OCI-LY7 (cell line): ENCODE data around the gene DBN1. TPM values are rescaled to one million over a fixed set of nuclear protein-coding genes. Genes with fewer than 3 reads are reported as not detected.

ENCODE experiments used
- BruUV-seq: library from RNA; stranded (reverse); fragments of 400-500 nt; replicated peaks from 2 replicates; lab custom pipeline; 2021; lab: Mats Ljungman, UMichigan
- CTCF ChIA-PET: fragments of 300-600 bp; sonication (Branson Sonifier 250); formaldehyde crosslinking; loops from one replicate; lab custom pipeline; 2022; ENCODE audit warnings: antibody characterized with exemption; ENCODE audit not compliant: unreplicated experiment; lab: Charles Lee
- POLR2A ChIA-PET: fragments of 300-600 bp; sonication (Branson Sonifier 250); formaldehyde crosslinking; loops from one replicate; lab custom pipeline; 2022; ENCODE audit warnings: antibody characterized with exemption; lab: Charles Lee
- DNase-seq: peaks from one replicate; pipeline ENCODE4 v3.0.0-alpha.2; 2015; ENCODE audit warnings: low spot score
- H2AFZ ChIP-seq: fragments of 200-600 bp; sonication (generic), shearing (Covaris generic); 2 replicates; pipeline ENCODE4 v1.6.1; 2014; ENCODE audit warnings: mild to moderate bottlenecking, antibody characterized with exemption, low read length, moderate library complexity
- H3K27ac ChIP-seq: fragments of 200-600 bp; sonication (generic); 2 replicates; pipeline ENCODE4 v1.5.1; 2014; ENCODE audit warnings: mixed run types, low read depth, mild to moderate bottlenecking, moderate library complexity, low read length, inconsistent platforms; ENCODE audit not compliant: poor library complexity, severe bottlenecking
- H3K36me3 ChIP-seq: fragments of 200-600 bp; sonication (generic); 2 replicates; pipeline ENCODE4 v1.6.1; 2014; ENCODE audit warnings: mild to moderate bottlenecking, antibody characterized with exemption, low read length, moderate library complexity, mixed read lengths; ENCODE audit not compliant: insufficient read depth
- H3K4me1 ChIP-seq: fragments of 200-600 bp; sonication (generic); 2 replicates; pipeline ENCODE4 v1.5.1; 2014; ENCODE audit warnings: mild to moderate bottlenecking, low read length; ENCODE audit not compliant: insufficient read depth, poor library complexity, severe bottlenecking
- H3K4me2 ChIP-seq: fragments of 200-600 bp; sonication (generic); 2 replicates; pipeline ENCODE4 v1.6.1; 2014; ENCODE audit warnings: mild to moderate bottlenecking, low read length
- H3K4me3 ChIP-seq: fragments of 200-600 bp; sonication (generic); 2 replicates; pipeline ENCODE4 v1.5.1; 2014; ENCODE audit warnings: mild to moderate bottlenecking, low read depth, low read length; ENCODE audit not compliant: poor library complexity, severe bottlenecking
- H3K79me2 ChIP-seq: fragments of 200-600 bp; sonication (generic); 2 replicates; pipeline ENCODE4 v1.6.1; 2016; ENCODE audit warnings: low read depth, mild to moderate bottlenecking, low read length, moderate library complexity, mixed read lengths; ENCODE audit not compliant: insufficient read depth
- H3K9me2 ChIP-seq: fragments of 200-600 bp; sonication (generic); 2 replicates; pipeline ENCODE4 v1.6.1; 2016; ENCODE audit warnings: mild to moderate bottlenecking, low read length, mixed read lengths; ENCODE audit not compliant: insufficient read depth
- H3K9me3 ChIP-seq: fragments of 200-600 bp; sonication (generic); 2 replicates; pipeline ENCODE4 v1.6.1; 2014; ENCODE audit warnings: mild to moderate bottlenecking, mixed run types, low read length, mixed read lengths
- H4K20me1 ChIP-seq: fragments of 200-600 bp; sonication (generic); 2 replicates; pipeline ENCODE4 v1.6.1; 2014; ENCODE audit warnings: mild to moderate bottlenecking, antibody characterized with exemption, low read length, moderate library complexity, mixed read lengths; ENCODE audit not compliant: insufficient read depth
- CTCF ChIP-seq: fragments of 200-600 bp; sonication (generic); conservative IDR thresholded peaks from 2 replicates; pipeline ENCODE4 v1.5.1; 2014; ENCODE audit warnings: mild to moderate bottlenecking, antibody characterized with exemption, low read length, moderate library complexity, mixed read lengths
- EZH2phosphoT487 ChIP-seq: fragments of 200-600 bp; sonication (generic); IDR thresholded peaks from 2 replicates; pipeline ENCODE4 v1.6.1; 2018; ENCODE audit warnings: low read depth, borderline replicate concordance, mild to moderate bottlenecking, mixed run types, antibody characterized with exemption, low read length, moderate library complexity, mixed read lengths
- intact Hi-C: fragments of 100-400 bp; cut with micrococcal nuclease; formaldehyde crosslinking; loops from one replicate; pipeline ENCODE4 v1.10.0; 2022; ENCODE audit not compliant: unreplicated experiment
- total RNA-seq, 2 experiments: library from RNA; depleted of rRNA in 1 of 2; stranded (reverse); fragments of >200 nt in 1 of 2; shearing (Covaris generic) in 1 of 2; gene quantifications; 2 replicates each; pipeline ENCODE4 v1.2.3, GENCODE V29; 2014 to 2022

The DBN1 gene
- total RNA-seq, 2 experiments from 2014 or later, result 11.7 to 22.0 TPM

GRCh38 chr5:177439518-177440053 is 33.8 kb downstream of the DBN1 start:
- peaks cover 77% of the 10 kb centered on the region for H3K36me3 ChIP-seq
- no peak overlapping the region for H3K27ac ChIP-seq
- ChIA-PET CTCF (interaction anchor here (0.6 to 1.0 kb wide), 2 partner anchors 36 to 53 kb away, joined by 3 read pairs; no protein-coding TSS in a partner anchor), POLR2A (interaction anchor here (0.6 to 1.1 kb wide), 3 partner anchors 28 to 127 kb away, joined by 3 read pairs; no protein-coding TSS in a partner anchor)
- peaks cover 6% of the 10 kb centered on the region for H3K4me1 ChIP-seq
- H3K9me2 ChIP-seq, result no peaks in the 10 kb centered on the region
- intact Hi-C loops, result no loop called here
- H3K4me3 ChIP-seq, result no peak overlapping the region
- H3K9me3 ChIP-seq, result no peaks in the 10 kb centered on the region
- H3K79me2 ChIP-seq, result no peaks in the 10 kb centered on the region
- DNase-seq, result no peak
- no TSS peak for BruUV-seq
- TF ChIP-seq EZH2phosphoT487 (no peak), CTCF (no peak)
- H4K20me1 ChIP-seq, result no peaks in the 10 kb centered on the region
- H2AFZ ChIP-seq, result no peak overlapping the region
- H3K4me2 ChIP-seq, result no peak overlapping the region

GRCh38 chr5:177438468-177438867 is 35.0 kb downstream of the DBN1 start:
- no peak for DNase-seq
- no peak overlapping the region for H3K27ac ChIP-seq
- H2AFZ ChIP-seq, result no peak overlapping the region
- peaks cover 88% of the 10 kb centered on the region for H3K36me3 ChIP-seq
- no peaks in the 10 kb centered on the region for H3K9me2 ChIP-seq
- CTCF ChIA-PET, result interaction anchor here (1.0 kb wide), 1 partner anchor 35 kb away, joined by 3 read pairs; no protein-coding TSS in a partner anchor
- TF ChIP-seq CTCF (no peak), EZH2phosphoT487 (no peak)
- intact Hi-C loops, result no loop called here
- H3K4me1 ChIP-seq, result no peaks in the 10 kb centered on the region
- H3K79me2 ChIP-seq, result no peaks in the 10 kb centered on the region
- no peak overlapping the region for H3K4me2 ChIP-seq
- no peak overlapping the region for H3K4me3 ChIP-seq
- POLR2A ChIA-PET, result no interaction called here
- H3K9me3 ChIP-seq, result no peaks in the 10 kb centered on the region
- no peaks in the 10 kb centered on the region for H4K20me1 ChIP-seq
- BruUV-seq, result no TSS peak

GRCh38 chr5:177437623-177438022 is 35.8 kb downstream of the DBN1 start:
- no peaks in the 10 kb centered on the region for H3K4me1 ChIP-seq
- H4K20me1 ChIP-seq, result peaks cover 3% of the 10 kb centered on the region; the same call in 1 of the 2 replicates
- TF ChIP-seq CTCF (no peak), EZH2phosphoT487 (no peak)
- no peak for DNase-seq
- no peak overlapping the region for H3K4me3 ChIP-seq
- CTCF ChIA-PET, result no interaction called here
- intact Hi-C loops, result no loop called here
- H2AFZ ChIP-seq, result no peak overlapping the region
- TSS peak; percentile 27 for BruUV-seq
- no peak overlapping the region for H3K4me2 ChIP-seq
- POLR2A ChIA-PET, result no interaction called here
- peaks cover 91% of the 10 kb centered on the region for H3K36me3 ChIP-seq
- no peaks in the 10 kb centered on the region for H3K9me2 ChIP-seq
- no peaks in the 10 kb centered on the region for H3K79me2 ChIP-seq
- no peak overlapping the region for H3K27ac ChIP-seq
- no peaks in the 10 kb centered on the region for H3K9me3 ChIP-seq
